GM13976 (cell line): ENCODE results near the gene GPR153.

Source experiments
- DNase-seq: peaks from one replicate; pipeline ENCODE4 v3.0.0; 2012; ENCODE audit warnings: low spot score
- CTCF ChIP-seq: IDR thresholded peaks from 2 replicates; pipeline ENCODE4 v1.5.1; 2012; ENCODE audit warnings: borderline replicate concordance, mild to moderate bottlenecking; ENCODE audit not compliant: insufficient read depth; ENCODE audit errors: extremely low read depth, missing control alignments, control extremely low read depth
- in situ Hi-C: fragments of 300-500 bp; cut with MboI; formaldehyde crosslinking; loops from one replicate; pipeline ENCODE4 v1.12.0; 2022; ENCODE audit warnings: low sequenced_read_pairs, mixed read lengths, inconsistent platforms; ENCODE audit not compliant: unreplicated experiment

The GPR153 gene

GRCh38 chr1:6198646-6199297 is 62.1 kb downstream of the GPR153 start:
- no peak for DNase-seq
- TF ChIP-seq CTCF: no peak
- in situ Hi-C loops: no loop called here

- TF ChIP-seq CTCF: no peak
- in situ Hi-C loops: no loop called here
- DNase-seq: no peak
Measured at GRCh38 chr1:6197746-6198427, 63.0 kb downstream of the GPR153 start.
